ENCODE data around the gene TRIM44.

The TRIM44 gene

GRCh38 chr11:35796562-35796961 is 134.0 kb downstream of the TRIM44 start:
- DNase-seq: no peak

GRCh38 chr11:35798423-35798822 is 135.8 kb downstream of the TRIM44 start:
- DNase-seq: no peak

- DNase-seq: no peak
Observed at GRCh38 chr11:35798983-35799382, 136.4 kb downstream of the TRIM44 start.

- DNase-seq: no peak
Observed at GRCh38 chr11:35799655-35800054, 137.1 kb downstream of the TRIM44 start.

- DNase-seq: no peak
Observed at GRCh38 chr11:35800970-35801953, 138.7 kb downstream of the TRIM44 start.

GRCh38 chr11:35802221-35802620 is 139.6 kb downstream of the TRIM44 start:
- no peak for DNase-seq

GRCh38 chr11:35802672-35803071 is 140.1 kb downstream of the TRIM44 start:
- no peak for DNase-seq

GRCh38 chr11:35803115-35803514 is 140.5 kb downstream of the TRIM44 start:
- DNase-seq: no peak

GRCh38 chr11:35804451-35805040 is 142.0 kb downstream of the TRIM44 start:
- no peak for DNase-seq

GRCh38 chr11:35809561-35809960 is 147.0 kb downstream of the TRIM44 start:
- no peak for DNase-seq

GRCh38 chr11:35810045-35810645 is 147.6 kb downstream of the TRIM44 start:
- no peak for DNase-seq

- DNase-seq: no peak
Observed at GRCh38 chr11:35811783-35812182, 149.2 kb downstream of the TRIM44 start.

- no peak for DNase-seq
Observed at GRCh38 chr11:35812828-35813227, 150.3 kb downstream of the TRIM44 start.

GRCh38 chr11:35814081-35814695 is 151.6 kb downstream of the TRIM44 start:
- no peak for DNase-seq

- no peak for DNase-seq
Observed at GRCh38 chr11:35814720-35815305, 152.2 kb downstream of the TRIM44 start.

- DNase-seq: no peak
Observed at GRCh38 chr11:35815556-35816315, 153.2 kb downstream of the TRIM44 start.

- no peak for DNase-seq
Observed at GRCh38 chr11:35820614-35821013, 158.0 kb downstream of the TRIM44 start.

- no peak for DNase-seq
Observed at GRCh38 chr11:35822815-35823495, 160.4 kb downstream of the TRIM44 start.

GRCh38 chr11:35823742-35824298 is 161.2 kb downstream of the TRIM44 start:
- no peak for DNase-seq

GRCh38 chr11:35825386-35825785 is 162.8 kb downstream of the TRIM44 start:
- DNase-seq: no peak

GRCh38 chr11:35826006-35826405 is 163.4 kb downstream of the TRIM44 start:
- DNase-seq: no peak
